Measurements from ENCODE around the gene CHST7. TPM values are rescaled to one million over a fixed set of nuclear protein-coding genes. Genes with fewer than 3 reads are reported as not detected.

CHST7 gene
- total RNA-seq, 4 donors from 2014 or later: 7.2 to 32.0 (median 9.1) TPM

DNA sequence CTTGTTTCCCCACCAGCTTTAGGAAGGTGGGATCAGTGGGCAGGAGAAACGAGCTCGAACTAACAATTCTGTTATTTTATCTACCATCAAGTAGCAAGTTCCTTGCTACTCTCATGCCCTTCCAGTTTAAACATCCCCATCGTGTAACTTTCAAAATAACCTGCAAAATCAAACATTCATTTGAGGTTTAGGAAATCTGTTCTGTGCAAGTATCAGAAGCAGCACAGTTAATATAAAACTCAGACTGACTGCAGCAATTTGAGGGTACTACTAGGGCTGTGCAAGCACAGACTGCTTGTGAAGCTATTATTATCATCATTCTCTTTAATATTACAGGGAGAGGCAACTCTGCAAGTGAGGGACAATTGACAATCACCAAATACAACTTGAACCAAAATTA lies 48.0 kb downstream of the CHST7 start:
- intact Hi-C loops (cut with DNase I; ENCODE audit: low total_unique reads): no loop called here
- H3K36me3 ChIP-seq: no peaks in the 10 kb centered on the region
- H3K4me3 ChIP-seq: no peak overlapping the region
- H3K27ac ChIP-seq: no peak overlapping the region
- no peaks in the 10 kb centered on the region for H3K4me1 ChIP-seq
- H3K27me3 ChIP-seq: no peaks in the 10 kb centered on the region
- DNase-seq: no peak
- no peaks in the 10 kb centered on the region for H3K9me3 ChIP-seq
- no peak for TF ChIP-seq POLR2A (IDR thresholded peaks at IDR 0.05)
- TF ChIP-seq, protein P1, sequence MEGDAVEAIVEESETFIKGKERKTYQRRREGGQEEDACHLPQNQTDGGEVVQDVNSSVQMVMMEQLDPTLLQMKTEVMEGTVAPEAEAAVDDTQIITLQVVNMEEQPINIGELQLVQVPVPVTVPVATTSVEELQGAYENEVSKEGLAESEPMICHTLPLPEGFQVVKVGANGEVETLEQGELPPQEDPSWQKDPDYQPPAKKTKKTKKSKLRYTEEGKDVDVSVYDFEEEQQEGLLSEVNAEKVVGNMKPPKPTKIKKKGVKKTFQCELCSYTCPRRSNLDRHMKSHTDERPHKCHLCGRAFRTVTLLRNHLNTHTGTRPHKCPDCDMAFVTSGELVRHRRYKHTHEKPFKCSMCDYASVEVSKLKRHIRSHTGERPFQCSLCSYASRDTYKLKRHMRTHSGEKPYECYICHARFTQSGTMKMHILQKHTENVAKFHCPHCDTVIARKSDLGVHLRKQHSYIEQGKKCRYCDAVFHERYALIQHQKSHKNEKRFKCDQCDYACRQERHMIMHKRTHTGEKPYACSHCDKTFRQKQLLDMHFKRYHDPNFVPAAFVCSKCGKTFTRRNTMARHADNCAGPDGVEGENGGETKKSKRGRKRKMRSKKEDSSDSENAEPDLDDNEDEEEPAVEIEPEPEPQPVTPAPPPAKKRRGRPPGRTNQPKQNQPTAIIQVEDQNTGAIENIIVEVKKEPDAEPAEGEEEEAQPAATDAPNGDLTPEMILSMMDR (IDR thresholded peaks at IDR 0.05): no peak

DNA sequence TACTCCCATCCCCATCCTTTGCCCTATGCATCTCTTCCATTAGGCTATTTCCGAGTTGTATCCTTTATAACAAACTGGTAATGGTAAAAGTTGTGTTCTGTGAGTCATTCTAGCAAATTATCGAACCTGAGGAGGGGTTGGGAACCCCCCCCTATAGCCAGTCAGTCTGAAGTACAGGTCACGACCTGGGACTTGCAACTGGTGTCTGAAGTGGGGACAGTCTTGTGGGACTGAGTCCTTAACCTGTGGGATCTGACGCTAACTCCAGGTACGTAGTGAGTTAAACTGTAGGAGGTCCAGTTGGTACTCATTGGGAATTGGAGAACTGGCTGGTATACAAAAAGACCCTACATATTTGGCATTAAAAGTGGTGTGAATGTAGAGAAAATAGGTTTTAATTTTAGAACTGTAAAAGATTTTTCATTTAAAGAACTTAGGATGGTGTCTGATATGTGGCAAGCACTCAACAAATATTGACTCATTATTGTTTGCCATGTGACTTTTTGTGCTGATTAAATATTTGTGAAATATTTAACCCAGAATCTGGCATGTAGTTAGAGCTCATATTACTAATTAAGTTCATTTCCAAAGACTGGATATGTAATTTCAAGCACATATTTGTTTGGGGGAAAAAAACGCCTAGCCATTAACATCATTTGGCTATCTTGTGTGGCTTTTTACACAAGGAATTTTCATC lies 50.7 kb downstream of the CHST7 start:
- no peak for TF ChIP-seq POLR2A (IDR thresholded peaks at IDR 0.05)
- TF ChIP-seq, protein P1 (IDR thresholded peaks at IDR 0.05): no peak
- Histone ChIP-seq H3K4me3 (no peak overlapping the region), H3K27ac (no peak overlapping the region), H3K27me3 (no peaks in the 10 kb centered on the region), H3K9me3 (no peaks in the 10 kb centered on the region), H3K36me3 (no peaks in the 10 kb centered on the region), H3K4me1 (no peaks in the 10 kb centered on the region)
- intact Hi-C loops (cut with DNase I; ENCODE audit: low total_unique reads): no loop called here
- DNase-seq: no peak

DNA sequence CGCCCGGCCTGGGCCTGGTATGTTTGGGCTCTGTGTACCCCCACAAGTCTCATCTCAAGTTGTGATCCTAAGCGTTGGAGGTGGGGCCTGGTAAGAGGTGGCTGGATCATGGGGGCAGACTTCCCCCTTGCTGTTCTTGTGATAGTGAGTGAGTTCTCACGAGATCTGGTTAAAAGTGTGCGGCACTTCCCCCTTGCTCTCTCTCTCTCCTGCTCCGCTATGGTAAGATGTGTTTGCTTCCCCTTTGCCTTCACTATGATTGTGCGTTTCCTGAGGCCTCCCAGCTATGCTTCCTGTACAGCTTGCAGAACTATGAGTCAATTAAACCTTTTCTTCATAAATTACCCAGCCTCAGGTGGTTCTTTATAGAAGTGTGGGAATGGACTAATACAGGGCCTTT lies 53.0 kb downstream of the CHST7 start:
- intact Hi-C loops (cut with DNase I; ENCODE audit: low total_unique reads): no loop called here
- TF ChIP-seq, protein P1 (IDR thresholded peaks at IDR 0.05): no peak
- no peak for TF ChIP-seq POLR2A (IDR thresholded peaks at IDR 0.05)
- Histone ChIP-seq H3K4me1 (no peaks in the 10 kb centered on the region), H3K4me3 (no peak overlapping the region), H3K36me3 (no peaks in the 10 kb centered on the region), H3K9me3 (no peaks in the 10 kb centered on the region), H3K27ac (peak overlapping the region; percentile 4 to 49), H3K27me3 (no peaks in the 10 kb centered on the region)
- no peak for DNase-seq

DNA sequence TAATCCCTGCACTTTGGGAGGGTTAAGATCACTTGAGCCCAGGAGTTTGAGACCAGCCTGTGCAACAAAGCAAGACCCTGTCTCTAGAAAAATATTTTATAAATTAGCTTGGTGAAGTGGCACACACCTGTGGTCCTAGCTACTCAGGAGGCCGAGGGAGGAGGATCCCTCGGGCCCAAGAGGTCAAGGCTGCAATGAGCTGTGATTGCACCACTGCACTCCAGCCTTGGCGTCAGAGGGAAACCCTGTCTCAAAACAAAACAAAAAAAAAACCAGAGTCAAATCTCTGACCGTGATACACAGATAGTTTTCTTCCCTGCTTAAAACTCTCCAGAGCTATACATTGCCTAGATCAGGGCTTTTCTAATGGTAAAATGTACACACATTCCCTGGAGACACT lies 53.5 kb downstream of the CHST7 start:
- no peaks in the 10 kb centered on the region for H3K36me3 ChIP-seq
- TF ChIP-seq, protein P1 (IDR thresholded peaks at IDR 0.05): no peak
- TF ChIP-seq POLR2A (IDR thresholded peaks at IDR 0.05): no peak
- no peak for DNase-seq
- no peaks in the 10 kb centered on the region for H3K27me3 ChIP-seq
- intact Hi-C loops (cut with DNase I; ENCODE audit: low total_unique reads): no loop called here
- H3K4me1 ChIP-seq: no peaks in the 10 kb centered on the region
- peak overlapping the region; percentile 4 to 49 for H3K27ac ChIP-seq
- no peak overlapping the region for H3K4me3 ChIP-seq
- no peaks in the 10 kb centered on the region for H3K9me3 ChIP-seq

DNA sequence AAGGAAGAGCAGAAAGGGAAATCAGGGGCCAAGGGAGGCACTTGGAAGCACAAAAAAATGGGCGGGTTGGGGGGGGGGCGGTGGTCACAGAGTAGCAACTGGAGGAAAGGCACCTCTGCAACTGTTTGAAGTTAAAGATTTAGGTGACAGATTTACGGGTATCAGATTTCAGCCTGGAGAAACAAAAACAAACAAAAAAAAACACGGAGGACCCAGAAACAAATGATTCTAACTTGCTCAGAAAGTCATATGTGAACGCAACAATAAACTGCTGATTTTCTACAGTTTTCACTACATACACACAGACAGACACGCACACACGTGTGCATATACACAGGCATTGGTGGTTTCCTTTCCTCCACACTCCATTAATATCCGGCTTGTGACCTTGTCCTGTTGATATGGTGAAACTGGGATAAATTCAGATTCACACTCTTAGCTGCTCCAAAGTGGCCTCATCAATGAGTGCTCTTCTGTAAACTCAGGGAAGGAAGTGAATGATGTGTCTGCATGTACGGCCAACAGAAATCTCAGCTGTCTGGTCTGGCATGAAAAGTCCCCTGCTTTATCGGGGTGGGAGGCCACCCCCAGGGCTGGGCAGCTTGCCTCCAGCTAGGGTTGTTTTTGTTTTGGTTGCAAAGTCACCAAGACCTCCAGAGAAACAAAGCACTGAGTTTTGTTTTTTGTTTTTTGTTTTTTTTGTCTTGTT lies 54.3 kb downstream of the CHST7 start:
- Histone ChIP-seq H3K9me3 (no peaks in the 10 kb centered on the region), H3K4me3 (no peak overlapping the region), H3K4me1 (no peaks in the 10 kb centered on the region), H3K27me3 (no peaks in the 10 kb centered on the region), H3K27ac (peak overlapping the region; percentile 49 to 57), H3K36me3 (no peaks in the 10 kb centered on the region)
- intact Hi-C loops (cut with DNase I; ENCODE audit: low total_unique reads): no loop called here
- DNase-seq: no peak
- TF ChIP-seq, protein P1 (IDR thresholded peaks at IDR 0.05): no peak

All from uterus (tissue), 4 donors.